Thoracic aorta (tissue), 2 donors: ENCODE results near the gene STK32B. TPM values are rescaled to one million over a fixed set of nuclear protein-coding genes. Genes with fewer than 3 reads are reported as not detected.

Experiments
- ATAC-seq: fragments of 150-250 bp; one replicate; pipeline ENCODE4 v1.8.0; 2017; ENCODE audit warnings: low read depth; ENCODE audit not compliant: insufficient number of reproducible peaks, low FRiP score
- DNase-seq: peaks from one replicate; pipeline ENCODE4 v3.0.0-alpha.2; 2020; ENCODE audit warnings: low spot score
- H3K27ac ChIP-seq, 2 donors: fragments of 200-600 bp; sonication (generic); 1 replicate in 1 of 2; 2 replicates in 1 of 2; pipeline ENCODE4 v1.5.1; 2016; ENCODE audit warnings: mild to moderate bottlenecking in 2 of 2, moderate library complexity in 2 of 2
- H3K27me3 ChIP-seq: fragments of 200-600 bp; sonication (generic); replicated peaks from 2 replicates; pipeline ENCODE4 v1.6.0; 2016; ENCODE audit warnings: mild to moderate bottlenecking; ENCODE audit not compliant: insufficient read depth
- H3K36me3 ChIP-seq: fragments of 200-600 bp; sonication (generic); one replicate; pipeline ENCODE4 v1.5.1; 2016
- H3K4me1 ChIP-seq, 2 donors: fragments of 200-600 bp; sonication (generic); 1 replicate in 1 of 2; 2 replicates in 1 of 2; pipeline versions ENCODE4 v1.5.1 to v1.6.0; 2016; ENCODE audit warnings: low read depth in 2 of 2, mild to moderate bottlenecking in 1 of 2; ENCODE audit not compliant: control insufficient read depth in 1 of 2
- H3K4me3 ChIP-seq: fragments of 200-600 bp; sonication (generic); 2 replicates; pipeline ENCODE4 v1.5.1; 2016; ENCODE audit warnings: mild to moderate bottlenecking
- H3K9me3 ChIP-seq: fragments of 200-600 bp; sonication (generic); 2 replicates; pipeline ENCODE4 v1.5.1; 2016
- total RNA-seq, 2 donors: library from RNA; depleted of rRNA; stranded (reverse); fragments of >200 nt; gene quantifications; one replicate each; pipeline versions ENCODE4 v1.1.0 to v1.2.3, GENCODE V29; 2016
- TF ChIP-seq, protein P1 (sequence below): fragments of 200-600 bp; sonication (generic); IDR thresholded peaks from one replicate; pipeline ENCODE4 v1.5.1; 2019; ENCODE audit warnings: antibody characterized with exemption

STK32B gene
- total RNA-seq, 2 donors from 2014 or later: 4.5 to 7.0 TPM

DNA sequence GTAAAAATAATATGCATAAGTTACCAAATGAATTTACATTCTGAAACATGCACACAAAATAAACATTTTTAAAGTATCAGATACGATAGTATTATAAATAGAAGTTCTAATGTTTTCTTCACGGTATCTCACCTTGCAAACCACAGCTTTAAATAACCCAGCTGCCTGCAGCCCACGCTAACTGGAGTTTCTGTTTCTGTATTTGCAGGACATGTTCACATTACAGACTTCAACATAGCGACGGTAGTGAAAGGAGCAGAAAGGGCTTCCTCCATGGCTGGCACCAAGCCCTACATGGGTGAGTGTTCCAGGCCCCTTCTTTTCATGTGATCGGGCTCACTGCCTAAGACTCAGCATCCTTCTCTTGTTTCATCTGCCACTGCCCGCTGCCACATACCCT, 365.4 kb downstream of the STK32B start:
- DNase-seq (no peak), ATAC-seq (no peak)
- Histone ChIP-seq H3K27ac (no peak overlapping the region), H3K36me3 (no peaks in the 10 kb centered on the region), H3K4me1 (no peaks in the 10 kb centered on the region), H3K9me3 (no peaks in the 10 kb centered on the region), H3K4me3 (no peak overlapping the region), H3K27me3 (no peaks in the 10 kb centered on the region)
- TF ChIP-seq, protein P1, sequence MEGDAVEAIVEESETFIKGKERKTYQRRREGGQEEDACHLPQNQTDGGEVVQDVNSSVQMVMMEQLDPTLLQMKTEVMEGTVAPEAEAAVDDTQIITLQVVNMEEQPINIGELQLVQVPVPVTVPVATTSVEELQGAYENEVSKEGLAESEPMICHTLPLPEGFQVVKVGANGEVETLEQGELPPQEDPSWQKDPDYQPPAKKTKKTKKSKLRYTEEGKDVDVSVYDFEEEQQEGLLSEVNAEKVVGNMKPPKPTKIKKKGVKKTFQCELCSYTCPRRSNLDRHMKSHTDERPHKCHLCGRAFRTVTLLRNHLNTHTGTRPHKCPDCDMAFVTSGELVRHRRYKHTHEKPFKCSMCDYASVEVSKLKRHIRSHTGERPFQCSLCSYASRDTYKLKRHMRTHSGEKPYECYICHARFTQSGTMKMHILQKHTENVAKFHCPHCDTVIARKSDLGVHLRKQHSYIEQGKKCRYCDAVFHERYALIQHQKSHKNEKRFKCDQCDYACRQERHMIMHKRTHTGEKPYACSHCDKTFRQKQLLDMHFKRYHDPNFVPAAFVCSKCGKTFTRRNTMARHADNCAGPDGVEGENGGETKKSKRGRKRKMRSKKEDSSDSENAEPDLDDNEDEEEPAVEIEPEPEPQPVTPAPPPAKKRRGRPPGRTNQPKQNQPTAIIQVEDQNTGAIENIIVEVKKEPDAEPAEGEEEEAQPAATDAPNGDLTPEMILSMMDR: no peak

GRCh38 chr4:5420266-5420665, 369.0 kb downstream of the STK32B start:
- TF ChIP-seq, protein P1: no peak
- ATAC-seq: no peak
- no peak for DNase-seq

GRCh38 chr4:5421416-5421815, 370.1 kb downstream of the STK32B start:
- H3K4me3 ChIP-seq: no peak overlapping the region
- H3K27ac ChIP-seq: no peak overlapping the region
- no peaks in the 10 kb centered on the region for H3K36me3 ChIP-seq
- no peaks in the 10 kb centered on the region for H3K9me3 ChIP-seq
- H3K27me3 ChIP-seq: no peaks in the 10 kb centered on the region
- ATAC-seq: no peak
- DNase-seq: no peak
- TF ChIP-seq, protein P1: no peak
- H3K4me1 ChIP-seq: no peaks in the 10 kb centered on the region

More at GRCh38 chr4:5420266-5420665, 369.0 kb downstream of the STK32B start:
- Histone ChIP-seq H3K4me3 (no peak overlapping the region), H3K27me3 (no peaks in the 10 kb centered on the region), H3K4me1 (no peaks in the 10 kb centered on the region), H3K9me3 (no peaks in the 10 kb centered on the region), H3K36me3 (no peaks in the 10 kb centered on the region), H3K27ac (no peak overlapping the region)

GRCh38 chr4:5422195-5422594, 370.9 kb downstream of the STK32B start:
- no peaks in the 10 kb centered on the region for H3K36me3 ChIP-seq
- H3K27ac ChIP-seq: no peak overlapping the region
- no peak for ATAC-seq
- H3K4me3 ChIP-seq: no peak overlapping the region
- H3K9me3 ChIP-seq: no peaks in the 10 kb centered on the region
- TF ChIP-seq, protein P1: no peak
- no peak for DNase-seq
- no peaks in the 10 kb centered on the region for H3K27me3 ChIP-seq
- H3K4me1 ChIP-seq: no peaks in the 10 kb centered on the region

GRCh38 chr4:5423670-5424069, 372.4 kb downstream of the STK32B start:
- TF ChIP-seq, protein P1: no peak
- no peak overlapping the region for H3K27ac ChIP-seq
- no peaks in the 10 kb centered on the region for H3K27me3 ChIP-seq
- H3K4me1 ChIP-seq: no peaks in the 10 kb centered on the region
- no peak overlapping the region for H3K4me3 ChIP-seq
- no peaks in the 10 kb centered on the region for H3K36me3 ChIP-seq
- no peaks in the 10 kb centered on the region for H3K9me3 ChIP-seq
- DNase-seq: no peak
- ATAC-seq: no peak
